LNCaP clone FGC (cell line): ENCODE results near the gene TRIM29.

ENCODE experiments used
- DNase-seq: peaks from one replicate; pipeline ENCODE4 v3.0.0-alpha.2; 2011; ENCODE audit warnings: low read depth
- H3K4me3 ChIP-seq: 2 replicates; pipeline ENCODE4 v1.5.1; 2011; ENCODE audit warnings: mild to moderate bottlenecking, low read depth, low read length, control low read depth
- CTCF ChIP-seq: IDR thresholded peaks from 2 replicates; pipeline ENCODE4 v1.5.1; 2012; ENCODE audit warnings: mild to moderate bottlenecking; ENCODE audit not compliant: control insufficient read depth, insufficient read depth; ENCODE audit errors: extremely low read depth

The TRIM29 gene

GRCh38 chr11:120135838-120136237 lies 2.1 kb downstream of the TRIM29 start:
- TF ChIP-seq CTCF: no peak
- no peak for DNase-seq
- no peak overlapping the region for H3K4me3 ChIP-seq

GRCh38 chr11:120134931-120135228 lies 3.0 kb downstream of the TRIM29 start:
- no peak overlapping the region for H3K4me3 ChIP-seq
- no peak for TF ChIP-seq CTCF
- DNase-seq: no peak

- no peak for TF ChIP-seq CTCF
- DNase-seq: no peak
Measured at GRCh38 chr11:120134106-120134930, 3.6 kb downstream of the TRIM29 start.

GRCh38 chr11:120133216-120134105 lies 4.5 kb downstream of the TRIM29 start:
- no peak overlapping the region for H3K4me3 ChIP-seq
- no peak for DNase-seq
- no peak for TF ChIP-seq CTCF

More at GRCh38 chr11:120134106-120134930, 3.6 kb downstream of the TRIM29 start:
- H3K4me3 ChIP-seq: no peak overlapping the region

- H3K4me3 ChIP-seq: no peak overlapping the region
- DNase-seq: no peak
- no peak for TF ChIP-seq CTCF
Measured at GRCh38 chr11:120132645-120133185, 5.2 kb downstream of the TRIM29 start.

GRCh38 chr11:120131941-120132644 lies 5.8 kb downstream of the TRIM29 start:
- TF ChIP-seq CTCF: no peak
- H3K4me3 ChIP-seq: no peak overlapping the region
- no peak for DNase-seq
